ENCODE results near the gene HOXB2.

HOXB2 gene

GRCh38 chr17:48574505-48575065 is 29.7 kb upstream of the HOXB2 start (continued):
- no peak for TF ChIP-seq POU6F1 (CRISPR knock-in tag; IDR thresholded peaks at IDR 0.05; ENCODE audit: borderline replicate concordance, low read depth)

- no peak for TF ChIP-seq TSHZ2 (CRISPR knock-in tag; IDR thresholded peaks at IDR 0.05)
- no peak for TF ChIP-seq OSR1 (CRISPR knock-in tag; IDR thresholded peaks at IDR 0.05)
- TF ChIP-seq ISL1 (CRISPR knock-in tag; IDR thresholded peaks at IDR 0.05), result no peak
- no peak for TF ChIP-seq CREB5 (CRISPR knock-in tag; IDR thresholded peaks at IDR 0.05; ENCODE audit: low read depth)
- no peak for TF ChIP-seq POU6F1 (CRISPR knock-in tag; IDR thresholded peaks at IDR 0.05; ENCODE audit: borderline replicate concordance, low read depth)
- no peak for TF ChIP-seq RARB (CRISPR knock-in tag; IDR thresholded peaks at IDR 0.05)
- TF ChIP-seq ZNF70 (CRISPR knock-in tag; IDR thresholded peaks at IDR 0.05), result no peak
- no peak for ATAC-seq
Measured at GRCh38 chr17:48571826-48572417, 27.0 kb upstream of the HOXB2 start.

GRCh38 chr17:48571024-48571818 is 26.3 kb upstream of the HOXB2 start:
- TF ChIP-seq ZNF70 (CRISPR knock-in tag; IDR thresholded peaks at IDR 0.05) (no peak), PPARA (CRISPR knock-in tag; IDR thresholded peaks at IDR 0.05; ENCODE audit: borderline replicate concordance) (no peak), BACH2 (CRISPR knock-in tag; IDR thresholded peaks at IDR 0.05; ENCODE audit: borderline replicate concordance) (no peak), CSRNP3 (CRISPR knock-in tag; IDR thresholded peaks at IDR 0.05) (no peak), SNAI2 (CRISPR knock-in tag; IDR thresholded peaks at IDR 0.05) (no peak), ZFP3 (CRISPR knock-in tag; IDR thresholded peaks at IDR 0.05) (no peak), ESRRG (CRISPR knock-in tag; IDR thresholded peaks at IDR 0.05) (no peak), ZNF565 (CRISPR knock-in tag; conservative IDR thresholded peaks at IDR 0.05; ENCODE audit: low read depth) (no peak)
- no peak for ATAC-seq

- ATAC-seq, result no peak; the same call in 2 of the 3 replicates
- no peak for TF ChIP-seq BACH2 (CRISPR knock-in tag; IDR thresholded peaks at IDR 0.05; ENCODE audit: borderline replicate concordance)
- no peak for TF ChIP-seq PPARA (CRISPR knock-in tag; IDR thresholded peaks at IDR 0.05; ENCODE audit: borderline replicate concordance)
- TF ChIP-seq SNAI2 (CRISPR knock-in tag; IDR thresholded peaks at IDR 0.05), result no peak
- TF ChIP-seq ZNF565 (CRISPR knock-in tag; conservative IDR thresholded peaks at IDR 0.05; ENCODE audit: low read depth), result no peak
- no peak for TF ChIP-seq CREB5 (CRISPR knock-in tag; IDR thresholded peaks at IDR 0.05; ENCODE audit: low read depth)
- TF ChIP-seq RARB (CRISPR knock-in tag; IDR thresholded peaks at IDR 0.05), result no peak
- no peak for TF ChIP-seq PATZ1 (CRISPR knock-in tag; IDR thresholded peaks at IDR 0.05; ENCODE audit: borderline replicate concordance)
Measured at GRCh38 chr17:48570325-48571023, 25.6 kb upstream of the HOXB2 start.
